GM18505 (cell line): ENCODE measurements around the gene CDC42EP5.

Source experiments
- ATAC-seq: cut with Tn5 transposase; IDR thresholded peaks from one replicate; pipeline ENCODE4 v1.9.1; 2021; ENCODE audit not compliant: unreplicated experiment
- POLR2A ChIP-seq: IDR thresholded peaks from 4 replicates; pipeline ENCODE4 v1.6.1; 2011; ENCODE audit warnings: borderline replicate concordance; ENCODE audit not compliant: insufficient read depth, insufficient read length; ENCODE audit errors: extremely low read depth

The CDC42EP5 gene

GRCh38 chr19:54461210-54461609, 11.9 kb downstream of the CDC42EP5 start:
- ATAC-seq, result no peak
- no peak for TF ChIP-seq POLR2A

GRCh38 chr19:54460230-54461005, 12.7 kb downstream of the CDC42EP5 start:
- no peak for TF ChIP-seq POLR2A
- no peak for ATAC-seq

GRCh38 chr19:54459282-54460229, 13.5 kb downstream of the CDC42EP5 start:
- ATAC-seq, result no peak
- no peak for TF ChIP-seq POLR2A

- ATAC-seq, result no peak
- TF ChIP-seq POLR2A, result no peak
These were observed 14.3 kb downstream of the CDC42EP5 start for GRCh38 chr19:54458648-54459281.

GRCh38 chr19:54457773-54458647, 15.1 kb downstream of the CDC42EP5 start:
- no peak for ATAC-seq
- TF ChIP-seq POLR2A, result peak; percentile 17

GRCh38 chr19:54456423-54457373, 16.4 kb downstream of the CDC42EP5 start:
- ATAC-seq, result no peak
- no peak for TF ChIP-seq POLR2A

GRCh38 chr19:54455786-54456422, 17.2 kb downstream of the CDC42EP5 start:
- TF ChIP-seq POLR2A, result no peak
- no peak for ATAC-seq

GRCh38 chr19:54454781-54455675, 18.1 kb downstream of the CDC42EP5 start:
- ATAC-seq, result no peak

GRCh38 chr19:54453921-54454780, 18.9 kb downstream of the CDC42EP5 start:
- TF ChIP-seq POLR2A, result no peak
- ATAC-seq, result no peak

More at GRCh38 chr19:54454781-54455675, 18.1 kb downstream of the CDC42EP5 start:
- TF ChIP-seq POLR2A, result no peak
